Measurements from ENCODE around the gene PHF2. TPM values are rescaled to one million over a fixed set of nuclear protein-coding genes. Genes with fewer than 3 reads are reported as not detected.

Gene PHF2
- total and polyA plus RNA-seq, 2 of the 4 experiments (the other 2 are of a cell fraction): 5.9 to 9.5 TPM

- peaks cover 11% of the 10 kb centered on the region for H3K9me1 ChIP-seq (ENCODE audit: insufficient read depth, low read length)
- no peak overlapping the region for H3K9ac ChIP-seq (ENCODE audit: low read depth, low read length)
- no peak overlapping the region for H3K4me3 ChIP-seq (ENCODE audit: insufficient read depth, low read depth, low read length)
- peaks cover 33% of the 10 kb centered on the region for H3K36me3 ChIP-seq (ENCODE audit: control insufficient read depth, insufficient read depth, low read length)
- no peak overlapping the region for H3K4ac ChIP-seq (ENCODE audit: low read depth, low read length)
- H2BK5ac ChIP-seq (ENCODE audit: low read depth, low read length, poor library complexity, severe bottlenecking): no peak overlapping the region
- no TSS peak for BruUV-seq (replicated peaks)
- no peaks in the 10 kb centered on the region for H3K9me3 ChIP-seq (ENCODE audit: control insufficient read depth, insufficient read depth, low read length)
- ChIA-PET POLR2A (ENCODE audit: unreplicated experiment) (no interaction called here), CTCF (no interaction called here)
- H2AFZ ChIP-seq (replicated peaks; ENCODE audit: low read length, poor library complexity): no peak overlapping the region
- H2BK120ac ChIP-seq (ENCODE audit: low read depth, low read length): no peak overlapping the region
- no peak for ATAC-seq (ENCODE audit: low read depth)
- dilution Hi-C loops (cut with HindIII; ENCODE audit: low sequenced_read_pairs, unreplicated experiment) (no loop called here), in situ Hi-C loops (cut with MboI; ENCODE audit: low sequenced_read_pairs) (no loop called here), intact Hi-C loops (cut with micrococcal nuclease) (no loop called here)
- no peak for DNase-seq
- TF ChIP-seq MAZ (IDR thresholded peaks at IDR 0.05; ENCODE audit: borderline replicate concordance, low read depth, low read length) (no peak), CEBPB (IDR thresholded peaks at IDR 0.05; ENCODE audit: low read depth, low read length) (no peak), CHD1 (IDR thresholded peaks at IDR 0.05; ENCODE audit: low read depth, low read length) (no peak), CTCF (conservative IDR thresholded peaks at IDR 0.05; ENCODE audit: low read depth, low read length) (no peak), NFE2L2 (IDR thresholded peaks at IDR 0.05; ENCODE audit: low read depth, low read length) (no peak), MAFK (IDR thresholded peaks at IDR 0.05; ENCODE audit: low read depth, low read length) (no peak), RCOR1 (IDR thresholded peaks at IDR 0.05; ENCODE audit: insufficient replicate concordance, low read length) (no peak), RFX5 (IDR thresholded peaks at IDR 0.05; ENCODE audit: low read depth, low read length) (no peak), BHLHE40 (IDR thresholded peaks at IDR 0.05; ENCODE audit: low read depth, low read length) (no peak), RAD21 (IDR thresholded peaks at IDR 0.05; ENCODE audit: low read length) (no peak), USF2 (IDR thresholded peaks at IDR 0.05; ENCODE audit: low read depth, low read length) (no peak), POLR2A (IDR thresholded peaks at IDR 0.05; ENCODE audit: low read depth, low read length) (no peak), MXI1 (IDR thresholded peaks at IDR 0.05; ENCODE audit: borderline replicate concordance, low read depth, low read length) (no peak), ELK1 (IDR thresholded peaks at IDR 0.05; ENCODE audit: borderline replicate concordance, low read depth, low read length) (no peak), FOS (IDR thresholded peaks at IDR 0.05; ENCODE audit: low read depth, low read length) (no peak), SMC3 (IDR thresholded peaks at IDR 0.05; ENCODE audit: low read depth, low read length) (no peak)
- no peak overlapping the region for H3K23ac ChIP-seq (ENCODE audit: low read depth, low read length)
- no peak overlapping the region for H3K18ac ChIP-seq (ENCODE audit: low read depth, low read length)
- H3K27ac ChIP-seq (ENCODE audit: insufficient read depth, low read length): no peak overlapping the region
- no peak overlapping the region for H3K14ac ChIP-seq (replicated peaks; ENCODE audit: low read depth, low read length)
- no peak overlapping the region for H2BK15ac ChIP-seq (ENCODE audit: low read depth, low read length)
- H4K91ac ChIP-seq (ENCODE audit: insufficient read depth, low read depth, low read length): no peak overlapping the region
- no peak overlapping the region for H2AK5ac ChIP-seq (ENCODE audit: low read depth, low read length)
- H3K4me1 ChIP-seq (ENCODE audit: control insufficient read depth, insufficient read depth, low read length): no peaks in the 10 kb centered on the region
- peaks cover 29 to 40% of the 10 kb centered on the region in 2 experiments for H3K79me1 ChIP-seq (ENCODE audit: low read depth in 1 of 2, low read length in 2 of 2)
- 83% methylated on average over 1 of the region's 8 CpGs; no CpG with 5 or more reads in 1 of the 2 experiments for WGBS, 2 experiments (ENCODE audit: extremely low coverage in 2 of 2, insufficient read length in 1 of 2)
- 0 out of 2 replicates have a peak, but pooled peaks cover 13% of the 10 kb centered on the region for H4K20me1 ChIP-seq (ENCODE audit: insufficient read depth, low read length)
- no peaks in the 10 kb centered on the region for H3K27me3 ChIP-seq (ENCODE audit: control insufficient read depth, insufficient read depth, low read length)
- H2BK20ac ChIP-seq (ENCODE audit: low read depth, low read length): no peak overlapping the region
- H3K4me2 ChIP-seq (ENCODE audit: low read depth, low read length): no peak overlapping the region
- H4K5ac ChIP-seq (ENCODE audit: low read depth, low read length): no peak overlapping the region
- H3K56ac ChIP-seq (ENCODE audit: extremely low read depth, insufficient read depth, low read length): no peak overlapping the region
- no peak overlapping the region for H4K8ac ChIP-seq (ENCODE audit: low read depth in 2 of 2, low read length in 2 of 2)
- no peak overlapping the region for H2AK9ac ChIP-seq (replicated peaks; ENCODE audit: low read depth, low read length, poor library complexity)
These were observed 42.5 kb upstream of the PHF2 start for GRCh38 chr9:93533863-93534262.
